AG10803 (cell line): ENCODE data around the gene WBP2NL.

ENCODE experiments used
- DNase-seq: peaks from one replicate; pipeline ENCODE4 v3.0.0; 2010; ENCODE audit warnings: low read depth
- H3K4me3 ChIP-seq: 2 replicates; pipeline ENCODE4 v1.5.1; 2011; ENCODE audit warnings: mild to moderate bottlenecking, low read length, control low read depth
- CTCF ChIP-seq: conservative IDR thresholded peaks from 2 replicates; pipeline ENCODE4 v1.5.1; 2011; ENCODE audit warnings: mild to moderate bottlenecking, low read length, control low read depth, inconsistent platforms

The WBP2NL gene

DNA sequence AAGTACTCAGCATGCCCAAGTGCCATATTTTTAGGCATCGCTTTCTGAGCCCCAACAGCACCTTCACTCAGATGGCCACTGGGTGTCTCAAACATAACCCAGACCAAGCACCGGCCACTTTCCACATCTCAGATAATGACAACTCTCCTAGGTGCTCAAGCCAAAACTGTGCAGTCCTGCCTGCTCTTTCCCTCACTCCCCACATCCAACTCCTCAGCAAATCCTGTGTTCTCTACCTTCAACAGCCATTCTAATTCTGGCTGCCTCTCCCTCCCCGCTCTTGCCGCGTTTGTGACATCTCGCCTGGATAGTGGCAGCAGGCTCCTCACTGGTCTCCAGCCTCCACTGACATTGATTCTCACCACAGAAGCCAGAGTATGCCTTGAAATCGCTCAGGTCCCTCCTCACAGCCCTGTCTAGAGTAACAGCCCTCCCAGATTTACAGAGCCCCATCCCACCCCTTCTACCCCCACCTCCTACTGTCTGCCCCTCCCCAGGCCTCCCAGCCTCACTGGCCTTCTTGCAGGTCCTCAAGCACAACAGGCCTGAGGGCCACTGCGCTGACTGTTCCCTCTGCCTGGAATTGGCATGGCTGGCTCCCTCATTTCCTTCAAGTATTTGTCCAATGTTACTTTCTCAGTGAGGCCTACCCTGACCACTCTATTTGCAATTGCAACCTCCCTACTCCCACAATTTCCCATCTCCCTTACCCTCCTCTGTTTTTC lies 74.2 kb downstream of the WBP2NL start:
- no peak overlapping the region for H3K4me3 ChIP-seq
- no peak for TF ChIP-seq CTCF
- DNase-seq = no peak

- peak overlapping the region; percentile 79 for H3K4me3 ChIP-seq
- no peak for TF ChIP-seq CTCF
- no peak for DNase-seq
Observed at GRCh38 chr22:42073621-42074041, 75.0 kb downstream of the WBP2NL start.

DNA sequence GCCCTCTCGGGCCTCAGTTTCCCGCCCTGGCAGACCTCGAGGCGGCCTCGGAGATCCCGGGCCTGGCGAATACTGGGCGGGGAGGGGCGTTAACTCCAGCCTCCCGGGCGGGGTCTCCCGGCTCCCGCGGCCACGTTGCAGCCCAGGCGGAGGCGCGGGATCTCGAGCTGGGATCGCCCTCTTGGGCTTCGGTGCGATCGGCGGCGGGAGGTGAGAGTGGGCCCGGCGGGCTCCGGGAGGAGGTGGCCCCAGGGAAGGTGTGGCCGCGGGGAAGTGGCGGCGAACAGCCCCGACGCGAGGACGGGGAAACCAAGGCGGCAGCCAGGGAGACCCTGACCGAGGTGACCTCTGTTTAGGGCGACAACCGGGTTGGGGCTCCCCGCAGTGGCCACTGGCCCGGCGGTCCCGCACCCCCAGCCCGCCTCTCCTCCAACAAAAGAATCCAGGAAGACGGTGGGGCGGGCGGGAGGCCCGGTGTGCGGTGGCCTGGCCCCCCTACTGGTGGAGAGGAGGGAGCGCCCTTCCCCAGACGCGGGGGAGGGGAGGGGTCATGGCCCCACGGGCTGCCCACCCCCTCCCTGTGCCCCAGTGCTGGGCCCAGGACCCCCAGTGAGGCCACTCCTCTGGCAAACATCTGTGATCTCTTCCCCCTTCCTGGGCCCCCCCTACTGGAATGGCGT lies 75.7 kb downstream of the WBP2NL start, which contains the start of gene PHETA2:
Gene PHETA2 (plus strand): TSS at position 117 of the 680 bp plus-strand sequence. CDS start 3,046 bp downstream, outside the sequence.
- DNase-seq = peak; percentile 60
- peak within 1 kb of the TSS; percentile 79 for H3K4me3 ChIP-seq
- peak; percentile 43 for TF ChIP-seq CTCF

DNA sequence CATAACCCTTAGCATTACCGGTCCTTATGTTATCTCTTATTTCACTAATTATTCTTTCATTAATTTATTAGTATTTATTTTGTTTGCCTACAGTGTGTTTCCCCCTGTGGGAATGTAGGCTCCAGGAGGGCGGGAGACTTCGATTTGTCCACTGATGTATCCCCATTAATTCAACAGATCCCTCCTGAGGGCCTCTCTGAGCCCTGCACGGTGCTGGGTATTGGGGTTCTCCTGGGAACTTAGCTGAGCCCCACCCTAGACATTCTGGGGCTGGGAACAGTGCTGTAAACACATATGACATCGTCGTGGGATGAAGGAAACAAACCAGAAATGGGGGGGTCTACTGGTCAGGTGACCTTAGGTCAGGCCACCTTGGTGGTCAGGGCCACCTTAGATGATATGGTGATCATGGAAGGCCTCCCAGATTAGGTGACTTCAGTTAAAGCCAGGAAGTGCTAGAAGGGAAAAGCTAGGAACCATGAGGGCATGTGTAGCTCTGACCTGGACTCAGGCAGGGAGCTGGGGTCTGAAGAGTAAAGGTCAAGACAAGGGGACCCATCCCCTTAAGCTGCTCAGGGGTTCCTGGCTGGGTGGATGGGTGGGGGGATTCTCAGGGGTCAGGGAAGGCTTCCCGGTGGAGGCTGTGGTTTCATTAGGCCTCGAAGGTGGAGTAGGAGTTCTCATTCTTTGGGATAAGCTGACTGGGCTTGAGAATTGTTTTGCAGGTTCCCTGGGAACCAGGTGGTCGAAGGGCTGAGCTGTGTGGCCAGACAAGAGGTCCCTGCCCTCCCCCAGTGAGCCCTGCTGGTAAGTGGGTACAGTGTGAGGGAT lies 76.5 kb downstream of the WBP2NL start:
- no peak for TF ChIP-seq CTCF
- no peak for DNase-seq
- peak overlapping the region; percentile 79 for H3K4me3 ChIP-seq

- TF ChIP-seq CTCF = no peak
- H3K4me3 ChIP-seq = no peak overlapping the region
- DNase-seq = no peak
Observed at GRCh38 chr22:42076764-42077485, 78.3 kb downstream of the WBP2NL start.

GRCh38 chr22:42077486-42078125 lies 79.0 kb downstream of the WBP2NL start:
- no peak for DNase-seq
- no peak for TF ChIP-seq CTCF
- H3K4me3 ChIP-seq = no peak overlapping the region
